CD4-positive, alpha-beta T cell treated with Interleukin-21 for 1 hour (primary cell): ENCODE measurements around the gene FCHSD1.
A peak's percentile ranks its signal among the peaks of the same experiment; 100 is the strongest.

Experiments used
- DNase-seq: peaks from one replicate; pipeline ENCODE4 v3.0.0-alpha.2; 2020

Gene FCHSD1

GRCh38 chr5:141672841-141673813, 21.9 kb upstream of the FCHSD1 start:
- no peak for DNase-seq

- DNase-seq = no peak
These were observed 21.0 kb upstream of the FCHSD1 start for GRCh38 chr5:141672071-141672840.

- DNase-seq = no peak
These were observed 18.3 kb upstream of the FCHSD1 start for GRCh38 chr5:141669520-141669919.

GRCh38 chr5:141668601-141669265, 17.5 kb upstream of the FCHSD1 start:
- no peak for DNase-seq

GRCh38 chr5:141665995-141666940, 15.1 kb upstream of the FCHSD1 start:
- DNase-seq = no peak

GRCh38 chr5:141664733-141665461, 13.7 kb upstream of the FCHSD1 start:
- peak; percentile 74 for DNase-seq

- no peak for DNase-seq
These were observed 12.3 kb upstream of the FCHSD1 start for GRCh38 chr5:141663506-141663905.

GRCh38 chr5:141662028-141662427, 10.8 kb upstream of the FCHSD1 start:
- no peak for DNase-seq

GRCh38 chr5:141657937-141658545, 6.8 kb upstream of the FCHSD1 start:
- no peak for DNase-seq

GRCh38 chr5:141657404-141657803, 6.2 kb upstream of the FCHSD1 start:
- DNase-seq = no peak

- DNase-seq = no peak
These were observed 5.2 kb upstream of the FCHSD1 start for GRCh38 chr5:141656396-141656795.

- no peak for DNase-seq
These were observed 3.8 kb upstream of the FCHSD1 start for GRCh38 chr5:141655020-141655419.

- no peak for DNase-seq
These were observed 3.1 kb upstream of the FCHSD1 start for GRCh38 chr5:141654298-141654697.

GRCh38 chr5:141651728-141652105, 499 bp upstream of the FCHSD1 start:
- DNase-seq = no peak

GRCh38 chr5:141649972-141650371, 1.2 kb downstream of the FCHSD1 start:
- no peak for DNase-seq

- DNase-seq = no peak
These were observed 2.0 kb downstream of the FCHSD1 start for GRCh38 chr5:141649056-141649688.

- DNase-seq = no peak
These were observed 3.4 kb downstream of the FCHSD1 start for GRCh38 chr5:141647851-141648250.

GRCh38 chr5:141647242-141647641, 4.0 kb downstream of the FCHSD1 start:
- DNase-seq = no peak

- DNase-seq = no peak
These were observed 5.2 kb downstream of the FCHSD1 start for GRCh38 chr5:141646026-141646425.

GRCh38 chr5:141641634-141642267, 9.5 kb downstream of the FCHSD1 start:
- DNase-seq = no peak
